H4 (cell line): Measurements from ENCODE around the gene METTL6. TPM values are rescaled to one million over a fixed set of nuclear protein-coding genes. Genes with fewer than 3 reads are reported as not detected.
"Not testable (repeated sequence)": the region's sequence is repeated elsewhere in the genome, so short reads cannot be mapped to it uniquely, and the experiment has no call there.

Experiments
- DNase-seq: peaks from one replicate; pipeline ENCODE4 v3.0.0-alpha.2; 2015; ENCODE audit warnings: low spot score
- total RNA-seq: library from RNA; depleted of rRNA; stranded (reverse); fragments of >200 nt; shearing (Covaris generic); gene quantifications from 2 replicates; pipeline ENCODE4 v1.2.3, GENCODE V29; 2014; rRNA removed

Gene METTL6
- total RNA-seq, 1 experiment from 2014 or later, result 34.0 TPM

- not testable (repeated sequence) for DNase-seq
These were observed 63.3 kb downstream of the METTL6 start for GRCh38 chr3:15364078-15364477.

GRCh38 chr3:15361494-15362214 lies 65.7 kb downstream of the METTL6 start:
- DNase-seq, result no peak

- DNase-seq, result no peak
These were observed 66.4 kb downstream of the METTL6 start for GRCh38 chr3:15360788-15361493.

Other genes starting within 250 kb of the METTL6 start
- 14.3 and 18.8 TPM in 2 replicates for gene CAPN7, start 221.3 kb downstream of the METTL6 start, total RNA-seq
- gene SH3BP5, start 95.0 kb downstream of the METTL6 start, total RNA-seq, result 11.7 and 12.4 TPM in 2 replicates
- gene EAF1, start 54 bp upstream of the METTL6 start, total RNA-seq, result 13.1 and 15.8 TPM in 2 replicates
- gene COLQ, start 94.2 kb upstream of the METTL6 start, total RNA-seq, result not detected in 2 replicates
- 18.1 and 19.0 TPM in 2 replicates for gene HACL1, start 174.0 kb upstream of the METTL6 start, total RNA-seq
- gene BTD, start 174.2 kb upstream of the METTL6 start, total RNA-seq, result 20.1 and 23.8 TPM in 2 replicates